MM.1S (cell line): ENCODE data around the gene FAM20A.

Experiments
- DNase-seq: peaks from one replicate; pipeline ENCODE4 v3.0.0-alpha.2; 2015
- H2AFZ ChIP-seq: fragments of 300-600 bp; sonication (generic); 2 replicates; pipeline ENCODE4 v1.6.0; 2016; ENCODE audit warnings: antibody characterized with exemption, low read length
- H3F3A ChIP-seq: fragments of 300-600 bp; sonication (generic); 2 replicates; pipeline ENCODE4 v1.6.1; 2016; ENCODE audit warnings: mild to moderate bottlenecking, antibody characterized with exemption, low read length, moderate library complexity, mixed read lengths; ENCODE audit not compliant: insufficient read depth
- H3K27ac ChIP-seq: fragments of 300-600 bp; sonication (generic); 2 replicates; pipeline ENCODE4 v1.5.1; 2016; ENCODE audit warnings: mild to moderate bottlenecking, low read length
- H3K27me3 ChIP-seq: fragments of 300-600 bp; sonication (generic); replicated peaks from 2 replicates; pipeline ENCODE4 v1.6.0; 2016; ENCODE audit warnings: low read length; ENCODE audit not compliant: insufficient read depth
- H3K36me3 ChIP-seq: fragments of 300-600 bp; sonication (generic); replicated peaks from 2 replicates; pipeline ENCODE4 v1.6.1; 2016; ENCODE audit warnings: mild to moderate bottlenecking, low read length, mixed read lengths; ENCODE audit not compliant: insufficient read depth
- H3K4me1 ChIP-seq: fragments of 300-600 bp; sonication (generic); 2 replicates; pipeline ENCODE4 v1.6.1; 2016; ENCODE audit warnings: low read length, mixed read lengths
- H3K4me2 ChIP-seq: fragments of 300-600 bp; sonication (generic); 2 replicates; pipeline ENCODE4 v1.6.0; 2016; ENCODE audit warnings: low read depth, low read length
- H3K4me3 ChIP-seq: fragments of 300-600 bp; sonication (generic); 2 replicates; pipeline ENCODE4 v1.5.1; 2016; ENCODE audit warnings: low read length, mixed read lengths
- H3K79me2 ChIP-seq: fragments of 300-600 bp; sonication (generic); 2 replicates; pipeline ENCODE4 v1.6.1; 2016; ENCODE audit warnings: mixed run types, low read length, mixed read lengths
- H3K9ac ChIP-seq: fragments of 300-600 bp; sonication (generic); 2 replicates; pipeline ENCODE4 v1.6.1; 2016; ENCODE audit warnings: low read length, mixed read lengths
- H3K9me2 ChIP-seq: fragments of 300-600 bp; sonication (generic); replicated peaks from 2 replicates; pipeline ENCODE4 v1.6.1; 2016; ENCODE audit warnings: mild to moderate bottlenecking, low read length, mixed read lengths; ENCODE audit not compliant: insufficient read depth
- H3K9me3 ChIP-seq: fragments of 300-600 bp; sonication (generic); replicated peaks from 2 replicates; pipeline ENCODE4 v1.6.1; 2016; ENCODE audit warnings: mild to moderate bottlenecking, low read length, mixed read lengths; ENCODE audit not compliant: insufficient read depth
- H4K20me1 ChIP-seq: fragments of 300-600 bp; sonication (generic); 2 replicates; pipeline ENCODE4 v1.6.1; 2016; ENCODE audit warnings: mild to moderate bottlenecking, low read length, moderate library complexity, mixed read lengths; ENCODE audit not compliant: insufficient read depth
- EZH2 ChIP-seq: fragments of 300-600 bp; sonication (generic); optimal IDR thresholded peaks from 2 replicates; pipeline ENCODE3; 2017; ENCODE audit warnings: low read depth, mild to moderate bottlenecking, antibody characterized with exemption, low read length, mixed read lengths
- EZH2phosphoT487 ChIP-seq: fragments of 300-600 bp; sonication (generic); IDR thresholded peaks from 2 replicates; pipeline ENCODE4 v1.6.1; 2018; ENCODE audit warnings: antibody characterized with exemption, low read length
- TF ChIP-seq, protein P1 (sequence below): fragments of 300-600 bp; sonication (generic); IDR thresholded peaks from 2 replicates; pipeline ENCODE4 v1.5.1; 2016; ENCODE audit warnings: antibody characterized with exemption, low read length, mixed read lengths

The FAM20A gene

GRCh38 chr17:68642118-68642412, 40.9 kb upstream of the FAM20A start:
- Histone ChIP-seq H3K27me3 (no peaks in the 10 kb centered on the region), H3K27ac (no peak overlapping the region), H4K20me1 (no peaks in the 10 kb centered on the region), H3K4me3 (no peak overlapping the region), H2AFZ (no peak overlapping the region), H3K4me2 (no peak overlapping the region), H3K36me3 (no peaks in the 10 kb centered on the region), H3K4me1 (no peaks in the 10 kb centered on the region), H3K79me2 (no peaks in the 10 kb centered on the region), H3K9me3 (no peaks in the 10 kb centered on the region), H3F3A (no peaks in the 10 kb centered on the region), H3K9me2 (no peaks in the 10 kb centered on the region), H3K9ac (no peak overlapping the region)
- TF ChIP-seq, protein P1, sequence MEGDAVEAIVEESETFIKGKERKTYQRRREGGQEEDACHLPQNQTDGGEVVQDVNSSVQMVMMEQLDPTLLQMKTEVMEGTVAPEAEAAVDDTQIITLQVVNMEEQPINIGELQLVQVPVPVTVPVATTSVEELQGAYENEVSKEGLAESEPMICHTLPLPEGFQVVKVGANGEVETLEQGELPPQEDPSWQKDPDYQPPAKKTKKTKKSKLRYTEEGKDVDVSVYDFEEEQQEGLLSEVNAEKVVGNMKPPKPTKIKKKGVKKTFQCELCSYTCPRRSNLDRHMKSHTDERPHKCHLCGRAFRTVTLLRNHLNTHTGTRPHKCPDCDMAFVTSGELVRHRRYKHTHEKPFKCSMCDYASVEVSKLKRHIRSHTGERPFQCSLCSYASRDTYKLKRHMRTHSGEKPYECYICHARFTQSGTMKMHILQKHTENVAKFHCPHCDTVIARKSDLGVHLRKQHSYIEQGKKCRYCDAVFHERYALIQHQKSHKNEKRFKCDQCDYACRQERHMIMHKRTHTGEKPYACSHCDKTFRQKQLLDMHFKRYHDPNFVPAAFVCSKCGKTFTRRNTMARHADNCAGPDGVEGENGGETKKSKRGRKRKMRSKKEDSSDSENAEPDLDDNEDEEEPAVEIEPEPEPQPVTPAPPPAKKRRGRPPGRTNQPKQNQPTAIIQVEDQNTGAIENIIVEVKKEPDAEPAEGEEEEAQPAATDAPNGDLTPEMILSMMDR = no peak
- no peak for TF ChIP-seq EZH2
- no peak for TF ChIP-seq EZH2phosphoT487
- no peak for DNase-seq

DNA sequence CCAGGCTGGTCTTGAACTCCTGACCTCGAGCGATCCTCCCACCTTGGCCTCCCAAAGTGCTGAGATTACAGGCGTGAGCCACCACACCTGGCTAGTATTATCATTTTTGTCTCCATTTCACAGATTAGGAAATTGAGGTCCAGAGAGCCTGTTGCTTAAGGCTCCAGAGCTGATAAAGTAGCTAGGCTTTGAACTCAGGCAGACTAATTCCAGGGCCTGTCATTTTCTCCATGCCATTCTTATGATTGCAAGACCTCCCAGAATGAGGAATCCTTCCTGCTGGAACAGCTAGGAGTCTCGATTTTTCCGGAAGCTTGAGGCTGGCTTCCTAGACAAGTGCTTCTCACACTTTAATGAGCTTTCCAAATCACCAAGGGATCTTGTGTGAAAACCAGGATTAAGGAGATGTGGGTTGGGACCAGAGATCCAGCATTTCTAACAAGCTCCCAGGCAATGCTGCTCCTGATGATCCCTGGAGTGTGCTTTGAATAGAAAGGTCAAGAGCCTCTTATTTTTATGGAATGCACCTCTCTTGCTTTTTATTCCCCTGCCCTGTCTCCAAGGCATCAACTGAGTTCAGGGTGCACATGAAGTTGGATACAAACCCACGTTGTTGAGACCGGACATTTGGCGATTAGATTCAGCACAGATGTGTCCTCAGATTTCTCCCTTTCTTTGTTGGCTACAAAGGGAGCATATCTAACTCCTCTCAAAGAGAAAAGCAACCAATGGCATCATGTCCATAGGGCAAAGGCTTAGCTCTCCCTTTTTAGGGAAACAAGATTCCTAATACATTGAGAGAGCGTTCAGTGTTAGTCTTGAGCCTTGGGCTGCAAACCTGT, 40.3 kb upstream of the FAM20A start:
- Histone ChIP-seq H3K4me1 (no peaks in the 10 kb centered on the region), H4K20me1 (no peaks in the 10 kb centered on the region), H3K36me3 (no peaks in the 10 kb centered on the region), H3F3A (no peaks in the 10 kb centered on the region), H3K79me2 (no peaks in the 10 kb centered on the region), H3K27ac (no peak overlapping the region), H3K9me3 (no peaks in the 10 kb centered on the region), H3K4me2 (no peak overlapping the region), H3K9ac (no peak overlapping the region), H2AFZ (no peak overlapping the region), H3K9me2 (no peaks in the 10 kb centered on the region), H3K4me3 (no peak overlapping the region), H3K27me3 (no peaks in the 10 kb centered on the region)
- TF ChIP-seq EZH2 = no peak
- TF ChIP-seq, protein P1 = no peak
- TF ChIP-seq EZH2phosphoT487 = no peak
- no peak for DNase-seq

- no peak overlapping the region for H3K4me3 ChIP-seq
- TF ChIP-seq, protein P1 = no peak
- TF ChIP-seq EZH2phosphoT487 (no peak), EZH2 (no peak)
- H3K36me3 ChIP-seq = no peaks in the 10 kb centered on the region
- H3K9me3 ChIP-seq = no peaks in the 10 kb centered on the region
- no peak overlapping the region for H3K9ac ChIP-seq
- no peak overlapping the region for H2AFZ ChIP-seq
- no peak overlapping the region for H3K27ac ChIP-seq
- no peak for DNase-seq
- H3K9me2 ChIP-seq = no peaks in the 10 kb centered on the region
- H3K27me3 ChIP-seq = no peaks in the 10 kb centered on the region
- no peaks in the 10 kb centered on the region for H4K20me1 ChIP-seq
- no peaks in the 10 kb centered on the region for H3K4me1 ChIP-seq
- H3K79me2 ChIP-seq = no peaks in the 10 kb centered on the region
- H3K4me2 ChIP-seq = no peak overlapping the region
- no peaks in the 10 kb centered on the region for H3F3A ChIP-seq
Observed at GRCh38 chr17:68640242-68640989, 39.2 kb upstream of the FAM20A start.
